Right atrium auricular region (tissue), 2 donors: ENCODE results near the gene ARSB. TPM values are rescaled to one million over a fixed set of nuclear protein-coding genes. Genes with fewer than 3 reads are reported as not detected.

ENCODE experiments used
- DNase-seq: peaks from one replicate; pipeline ENCODE4 v3.0.0-alpha.2; 2019; ENCODE audit warnings: low spot score
- H3K27ac ChIP-seq, 2 donors: fragments of 200-600 bp; sonication (generic); 1 replicate in 1 of 2; 2 replicates in 1 of 2; pipeline ENCODE4 v1.5.1; 2016 to 2019
- H3K27me3 ChIP-seq, 2 donors: fragments of 200-600 bp; sonication (generic); one replicate each; pipeline versions ENCODE4 v1.5.1 to v1.6.0; 2017 to 2019
- H3K36me3 ChIP-seq: fragments of 200-600 bp; sonication (generic); one replicate; pipeline ENCODE4 v1.5.1; 2016
- H3K4me1 ChIP-seq, 2 donors: fragments of 200-600 bp; sonication (generic); one replicate each; pipeline versions ENCODE4 v1.5.1 to v1.6.0; 2017 to 2019
- H3K4me3 ChIP-seq, 2 donors: fragments of 200-600 bp; sonication (generic); 1 replicate in 1 of 2; 2 replicates in 1 of 2; pipeline ENCODE4 v1.5.1; 2017 to 2019; ENCODE audit warnings: mild to moderate bottlenecking in 1 of 2, moderate library complexity in 1 of 2
- H3K9me3 ChIP-seq, 2 donors: fragments of 200-600 bp; sonication (generic); one replicate each; pipeline ENCODE4 v1.5.1; 2019
- CTCF ChIP-seq, 2 donors: fragments of 200-600 bp; sonication (generic); IDR thresholded peaks; one replicate each; pipeline ENCODE4 v1.5.1; 2019; ENCODE audit warnings: antibody characterized with exemption in 2 of 2
- total RNA-seq, 2 donors: library from RNA; depleted of rRNA; stranded (reverse); fragments of >200 nt; gene quantifications; one replicate each; pipeline ENCODE4 v1.1.0, GENCODE V29; 2016

Gene ARSB
- total RNA-seq, 2 donors from 2014 or later: 11.5 to 16.4 TPM

DNA sequence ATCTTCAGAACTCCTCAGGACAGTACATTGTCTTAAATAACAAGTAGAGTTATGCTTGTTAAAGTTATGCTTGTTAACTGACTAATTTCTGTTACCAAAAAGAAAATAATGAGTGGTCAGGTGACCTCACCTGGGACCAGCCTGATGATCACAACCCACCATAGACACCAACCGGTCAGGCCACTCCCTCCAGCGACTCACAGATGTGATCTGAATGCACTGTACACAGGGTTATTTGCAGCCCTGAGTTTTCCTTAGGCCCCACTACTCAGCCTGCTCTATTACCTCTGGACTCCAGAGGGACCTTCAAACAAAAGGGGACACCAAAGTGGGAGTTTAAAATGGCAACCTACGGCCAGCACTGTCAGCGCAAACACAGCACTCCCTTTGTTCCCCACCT, 55.3 kb downstream of the ARSB start:
- H3K27me3 ChIP-seq: no peaks in the 10 kb centered on the region
- TF ChIP-seq CTCF (IDR thresholded peaks at IDR 0.05): no peak
- no peaks in the 10 kb centered on the region for H3K4me1 ChIP-seq
- no peaks in the 10 kb centered on the region for H3K36me3 ChIP-seq
- H3K4me3 ChIP-seq: no peak overlapping the region
- H3K27ac ChIP-seq: no peak overlapping the region
- H3K9me3 ChIP-seq: no peaks in the 10 kb centered on the region
- no peak for DNase-seq

GRCh38 chr5:78927657-78928282, 57.3 kb downstream of the ARSB start:
- Histone ChIP-seq H3K27ac (no peak overlapping the region), H3K9me3 (no peaks in the 10 kb centered on the region), H3K27me3 (no peaks in the 10 kb centered on the region), H3K4me1 (no peaks in the 10 kb centered on the region), H3K4me3 (no peak overlapping the region), H3K36me3 (no peaks in the 10 kb centered on the region)
- no peak for DNase-seq
- TF ChIP-seq CTCF (IDR thresholded peaks at IDR 0.05): no peak

- TF ChIP-seq CTCF (IDR thresholded peaks at IDR 0.05): no peak
- Histone ChIP-seq H3K36me3 (no peaks in the 10 kb centered on the region), H3K9me3 (no peaks in the 10 kb centered on the region), H3K27ac (no peak overlapping the region), H3K4me3 (no peak overlapping the region), H3K4me1 (no peaks in the 10 kb centered on the region), H3K27me3 (no peaks in the 10 kb centered on the region)
- no peak for DNase-seq
These were observed 58.9 kb downstream of the ARSB start for GRCh38 chr5:78926252-78926651.

GRCh38 chr5:78925129-78925876, 59.8 kb downstream of the ARSB start:
- no peak for TF ChIP-seq CTCF (IDR thresholded peaks at IDR 0.05)
- Histone ChIP-seq H3K4me1 (no peaks in the 10 kb centered on the region), H3K27ac (no peak overlapping the region), H3K4me3 (no peak overlapping the region), H3K36me3 (no peaks in the 10 kb centered on the region), H3K9me3 (no peaks in the 10 kb centered on the region), H3K27me3 (no peaks in the 10 kb centered on the region)
- DNase-seq: no peak

DNA sequence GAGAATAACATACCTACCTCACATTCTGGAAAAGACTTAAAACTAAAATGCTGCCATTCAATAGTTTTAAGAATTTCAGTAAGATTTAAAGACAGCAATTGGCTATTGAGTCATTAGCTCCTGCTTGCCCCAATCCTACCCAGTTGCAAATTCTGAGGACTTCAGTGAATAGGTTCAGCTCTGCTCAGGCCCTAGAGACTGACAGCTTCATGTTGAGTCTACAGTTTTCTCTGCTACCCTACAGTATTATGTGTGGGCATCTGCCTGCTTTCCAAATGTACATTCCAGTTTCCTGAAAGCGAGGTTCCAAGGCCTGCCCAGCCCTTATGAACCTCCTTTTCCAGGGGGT, 61.5 kb downstream of the ARSB start:
- no peaks in the 10 kb centered on the region for H3K27me3 ChIP-seq
- H3K4me1 ChIP-seq: no peaks in the 10 kb centered on the region
- DNase-seq: no peak
- no peak for TF ChIP-seq CTCF (IDR thresholded peaks at IDR 0.05)
- no peaks in the 10 kb centered on the region for H3K9me3 ChIP-seq
- H3K27ac ChIP-seq: no peak overlapping the region
- H3K36me3 ChIP-seq: no peaks in the 10 kb centered on the region
- no peak overlapping the region for H3K4me3 ChIP-seq
